Measurements from ENCODE around the gene NES. TPM values are rescaled to one million over a fixed set of nuclear protein-coding genes. Genes with fewer than 3 reads are reported as not detected.
A peak's percentile ranks its signal among the peaks of the same experiment; 100 is the strongest.

The NES gene
- total RNA-seq, 4 donors from 2014 or later, result 59.9 to 65.3 (median 63.9) TPM

GRCh38 chr1:156668801-156669637 is 8.2 kb downstream of the NES start:
- DNase-seq (ENCODE audit: low spot score in 2 of 2), result no peak
- Histone ChIP-seq H3K27ac (peak overlapping the region in 3 of 4 donors; percentile 67 to 94 (median 84)), H3K9me3 (no peaks in the 10 kb centered on the region), H3K27me3 (no peaks in the 10 kb centered on the region), H3K4me1 (peaks cover 0 to 82% (median 44%) of the 10 kb centered on the region in 4 donors), H3K36me3 (peaks cover 0 to 20% (median 0%) of the 10 kb centered on the region in 3 donors), H3K4me3 (no peak overlapping the region)
- 74 to 76% methylated on average over 16 to 17 of the region's 17 CpGs for WGBS, 2 donors
- TF ChIP-seq CTCF (IDR thresholded peaks at IDR 0.05) (no peak), EP300 (IDR thresholded peaks at IDR 0.05) (no peak), POLR2A (IDR thresholded peaks at IDR 0.05) (no peak)

- no peak for TF ChIP-seq POLR2A (IDR thresholded peaks at IDR 0.05)
- no peak for TF ChIP-seq EP300 (IDR thresholded peaks at IDR 0.05)
- no peak for TF ChIP-seq CTCF (IDR thresholded peaks at IDR 0.05)
- no peaks in the 10 kb centered on the region for H3K27me3 ChIP-seq
- peak overlapping the region; percentile 40 to 94 (median 76) for H3K27ac ChIP-seq
- no peaks in the 10 kb centered on the region for H3K9me3 ChIP-seq
- H3K4me1 ChIP-seq, result peaks cover 0 to 82% (median 52%) of the 10 kb centered on the region in 4 donors
- DNase-seq (ENCODE audit: low spot score in 2 of 2), result no peak
- peaks cover 0 to 15% (median 0%) of the 10 kb centered on the region in 3 donors for H3K36me3 ChIP-seq
- 72 to 76% methylated on average over 8 to 9 of the region's 9 CpGs for WGBS, 2 donors
- H3K4me3 ChIP-seq, result no peak overlapping the region
Observed at GRCh38 chr1:156667968-156668709, 9.1 kb downstream of the NES start.

- no peak for DNase-seq (ENCODE audit: low spot score in 2 of 2)
- H3K4me1 ChIP-seq, result peaks cover 0 to 84% (median 58%) of the 10 kb centered on the region in 4 donors
- peak overlapping the region; percentile 40 to 94 (median 76) for H3K27ac ChIP-seq
- no peaks in the 10 kb centered on the region for H3K9me3 ChIP-seq
- TF ChIP-seq CTCF (IDR thresholded peaks at IDR 0.05), result no peak
- H3K36me3 ChIP-seq, result peaks cover 0 to 10% (median 0%) of the 10 kb centered on the region in 3 donors
- WGBS, 2 donors, result 5 to 20% methylated on average over 5 of the region's 5 CpGs
- H3K27me3 ChIP-seq, result no peaks in the 10 kb centered on the region
- H3K4me3 ChIP-seq, result no peak overlapping the region
Observed at GRCh38 chr1:156667610-156667967, 9.6 kb downstream of the NES start.

GRCh38 chr1:156666862-156667609 is 10.2 kb downstream of the NES start:
- TF ChIP-seq EP300 (IDR thresholded peaks at IDR 0.05) (no peak), POLR2A (IDR thresholded peaks at IDR 0.05) (no peak), CTCF (IDR thresholded peaks at IDR 0.05) (no peak)
- no peak for DNase-seq (ENCODE audit: low spot score in 2 of 2)
- H3K4me1 ChIP-seq, result peaks cover 0 to 90% (median 63%) of the 10 kb centered on the region in 4 donors

More at GRCh38 chr1:156666862-156667609, 10.2 kb downstream of the NES start:
- no peaks in the 10 kb centered on the region for H3K9me3 ChIP-seq
- no peak overlapping the region for H3K4me3 ChIP-seq
- H3K27ac ChIP-seq, result peak overlapping the region; percentile 40 to 94 (median 76)
- 83 to 87% methylated on average over 9 of the region's 9 CpGs for WGBS, 2 donors
- no peaks in the 10 kb centered on the region for H3K27me3 ChIP-seq
- peaks cover 0 to 5% (median 0%) of the 10 kb centered on the region in 3 donors for H3K36me3 ChIP-seq

Measured in tibial nerve (tissue), 4 donors.